ENCODE results near the gene CDKN1A.
A peak's percentile ranks its signal among the peaks of the same experiment; 100 is the strongest.
"Not testable (repeated sequence)": the region's sequence is repeated elsewhere in the genome, so short reads cannot be mapped to it uniquely, and the experiment has no call there.

CDKN1A gene

GRCh38 chr6:36699348-36699747 is 20.8 kb downstream of the CDKN1A start:
- DNase-seq = no peak

GRCh38 chr6:36700071-36700812 is 21.7 kb downstream of the CDKN1A start:
- no peak for DNase-seq

- no peak for DNase-seq
Observed at GRCh38 chr6:36700831-36701230, 22.3 kb downstream of the CDKN1A start.

GRCh38 chr6:36701401-36701991 is 23.0 kb downstream of the CDKN1A start:
- no peak for DNase-seq

- no peak for DNase-seq
Observed at GRCh38 chr6:36702656-36703055, 24.1 kb downstream of the CDKN1A start.

- DNase-seq = no peak
Observed at GRCh38 chr6:36703081-36703606, 24.6 kb downstream of the CDKN1A start.

GRCh38 chr6:36703982-36704381 is 25.5 kb downstream of the CDKN1A start:
- no peak for DNase-seq

GRCh38 chr6:36704961-36705577 is 26.6 kb downstream of the CDKN1A start:
- DNase-seq = not testable (repeated sequence)

- no peak for DNase-seq
Observed at GRCh38 chr6:36706339-36706738, 27.8 kb downstream of the CDKN1A start.

- DNase-seq = no peak
Observed at GRCh38 chr6:36712816-36713215, 34.3 kb downstream of the CDKN1A start.

GRCh38 chr6:36713846-36714245 is 35.3 kb downstream of the CDKN1A start:
- DNase-seq = no peak

GRCh38 chr6:36714511-36714910 is 36.0 kb downstream of the CDKN1A start:
- DNase-seq = no peak

GRCh38 chr6:36715469-36715868 is 37.0 kb downstream of the CDKN1A start:
- DNase-seq = no peak

GRCh38 chr6:36716476-36717093 is 38.1 kb downstream of the CDKN1A start:
- no peak for DNase-seq

- no peak for DNase-seq
Observed at GRCh38 chr6:36717231-36717825, 38.8 kb downstream of the CDKN1A start.

- no peak for DNase-seq
Observed at GRCh38 chr6:36717871-36718540, 39.5 kb downstream of the CDKN1A start.

GRCh38 chr6:36718560-36718959 is 40.0 kb downstream of the CDKN1A start:
- no peak for DNase-seq

- no peak for DNase-seq
Observed at GRCh38 chr6:36719126-36719525, 40.6 kb downstream of the CDKN1A start.

GRCh38 chr6:36720251-36721141 is 42.0 kb downstream of the CDKN1A start:
- peak; percentile 37 for DNase-seq

GRCh38 chr6:36721369-36722140 is 43.0 kb downstream of the CDKN1A start:
- DNase-seq = no peak

- DNase-seq = no peak
Observed at GRCh38 chr6:36722365-36722764, 43.9 kb downstream of the CDKN1A start.
